T-helper 17 cell (primary cell): ENCODE measurements around the gene PRADC1. TPM values are rescaled to one million over a fixed set of nuclear protein-coding genes. Genes with fewer than 3 reads are reported as not detected.
"Not testable (repeated sequence)": the region's sequence is repeated elsewhere in the genome, so short reads cannot be mapped to it uniquely, and the experiment has no call there.

Experiments
- ATAC-seq: fragments of 150-1000 bp; cut with Tn5 transposase; 2 replicates; pipeline ENCODE4 v1.10.0; 2021; ENCODE audit warnings: mild to moderate bottlenecking, moderate library complexity
- DNase-seq, 3 donors: peaks; one replicate each; pipeline versions ENCODE4 v3.0.0 to v3.0.0-alpha.2; 2020 to 2021
- H3K9me3 ChIP-seq: one replicate; pipeline ENCODE4 v1.7.0; 2013; ENCODE audit warnings: low read length, mild to moderate bottlenecking; ENCODE audit not compliant: control insufficient read depth, poor library complexity, severe bottlenecking
- H3K27ac Mint-ChIP-seq: one replicate; pipeline ENCODE4 v1.8.0; 2022; ENCODE audit warnings: mild to moderate bottlenecking, moderate library complexity, mixed read lengths
- H3K27me3 Mint-ChIP-seq: one replicate; pipeline ENCODE4 v1.8.0; 2022; ENCODE audit warnings: mixed read lengths
- H3K36me3 Mint-ChIP-seq: one replicate; pipeline ENCODE4 v1.8.0; 2022; ENCODE audit warnings: low read depth, mixed read lengths
- H3K4me1 Mint-ChIP-seq: one replicate; pipeline ENCODE4 v1.8.0; 2022; ENCODE audit warnings: mild to moderate bottlenecking, mixed read lengths
- H3K4me3 Mint-ChIP-seq: one replicate; pipeline ENCODE4 v1.8.0; 2022; ENCODE audit warnings: mild to moderate bottlenecking, moderate library complexity, mixed read lengths
- total RNA-seq, 4 donors: library from RNA in 2 of 4; stranded (reverse) in 2 of 4; gene quantifications; one replicate each; pipeline ENCODE4 v1.2.3 and lab custom pipeline; 2022 to 2026

PRADC1 gene
- total RNA-seq, 2 donors from 2014 or later, result 4.7 to 5.9 TPM

DNA sequence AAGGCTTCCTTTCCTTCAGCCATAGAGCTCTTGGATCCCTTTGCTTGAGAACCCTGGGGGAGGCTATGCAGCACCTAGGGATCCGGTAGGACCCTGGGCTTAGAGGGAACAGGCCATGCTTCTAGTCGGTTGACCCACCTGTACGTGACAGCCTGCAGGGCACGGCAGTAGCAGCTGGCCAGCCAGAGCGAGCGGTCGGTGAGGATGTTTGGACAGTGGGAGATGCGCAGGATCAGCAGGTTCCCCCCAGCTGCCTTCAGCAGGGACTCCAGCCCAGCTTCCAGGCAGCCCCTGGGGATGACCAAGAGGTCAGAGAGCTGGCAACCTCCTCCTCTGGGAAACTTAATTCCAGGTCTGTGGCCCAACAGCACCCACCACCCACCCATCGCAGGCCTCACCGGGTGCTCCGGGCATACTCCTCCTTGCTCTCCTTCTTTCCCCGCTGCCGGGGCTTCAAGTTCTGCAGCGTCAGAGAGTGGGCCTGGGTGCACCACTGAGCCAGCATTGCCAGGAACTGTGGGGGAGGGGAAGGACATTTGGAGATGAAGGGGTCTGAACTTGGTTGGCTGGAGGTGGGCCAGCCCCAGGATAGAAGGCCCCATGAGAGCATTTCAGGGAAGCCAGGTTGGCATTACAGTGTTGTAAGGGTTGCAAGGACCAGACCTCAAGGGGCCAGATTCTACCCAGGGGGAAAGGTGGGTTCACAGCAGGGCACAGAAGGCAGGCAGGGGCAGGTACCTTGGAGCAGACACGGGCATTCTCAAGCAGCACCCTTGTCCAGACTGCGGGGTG, 30.7 kb upstream of the PRADC1 start:
- DNase-seq (no peak), ATAC-seq (no peak)
- peaks cover 7% of the 10 kb centered on the region for H3K36me3 Mint-ChIP-seq
- H3K27me3 Mint-ChIP-seq, result no peaks in the 10 kb centered on the region
- H3K4me3 Mint-ChIP-seq, result no peak overlapping the region
- no peaks in the 10 kb centered on the region for H3K9me3 ChIP-seq
- H3K27ac Mint-ChIP-seq, result no peak overlapping the region
- H3K4me1 Mint-ChIP-seq, result peaks cover 18% of the 10 kb centered on the region

DNA sequence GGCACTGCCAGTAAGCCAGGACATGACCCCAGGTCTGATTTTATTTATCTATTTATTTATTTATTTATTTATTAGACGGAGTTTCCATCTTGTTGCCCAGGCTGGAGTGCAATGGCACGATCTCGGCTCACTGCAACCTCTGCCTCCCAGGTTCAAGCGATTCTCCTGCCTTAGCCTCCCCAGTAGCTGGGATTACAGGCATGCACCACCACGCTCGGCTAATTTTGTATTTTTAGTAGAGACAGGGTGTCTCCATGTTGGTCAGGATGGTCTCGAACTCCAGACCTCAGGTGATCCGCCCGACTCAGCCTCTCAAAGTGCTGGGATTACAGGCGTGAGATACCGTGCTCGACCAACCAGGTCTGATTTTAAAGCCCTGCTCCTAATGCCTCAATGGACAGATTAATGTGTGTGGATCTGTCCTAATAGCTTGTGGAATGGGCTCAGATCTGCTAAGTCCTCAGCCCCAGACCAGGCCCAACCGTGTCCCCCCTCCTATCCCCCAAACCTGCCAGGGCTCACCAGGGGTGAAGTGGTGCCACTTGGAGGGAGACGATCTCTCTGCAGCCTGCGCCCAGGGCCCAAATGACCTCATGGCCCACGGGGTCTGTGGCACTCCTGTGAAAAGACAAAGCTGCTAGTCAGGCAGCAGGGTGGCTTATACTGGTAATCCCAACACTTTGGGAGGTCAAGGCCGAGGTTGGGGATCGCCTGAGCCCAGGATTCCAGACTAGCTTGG, 29.8 kb upstream of the PRADC1 start:
- ATAC-seq, H3K27me3 Mint-ChIP-seq, H3K9me3 ChIP-seq, DNase-seq, H3K4me3 Mint-ChIP-seq, H3K27ac Mint-ChIP-seq, H3K36me3 Mint-ChIP-seq: not testable (repeated sequence)
- H3K4me1 Mint-ChIP-seq, result peaks cover 12% of the 10 kb centered on the region

DNA sequence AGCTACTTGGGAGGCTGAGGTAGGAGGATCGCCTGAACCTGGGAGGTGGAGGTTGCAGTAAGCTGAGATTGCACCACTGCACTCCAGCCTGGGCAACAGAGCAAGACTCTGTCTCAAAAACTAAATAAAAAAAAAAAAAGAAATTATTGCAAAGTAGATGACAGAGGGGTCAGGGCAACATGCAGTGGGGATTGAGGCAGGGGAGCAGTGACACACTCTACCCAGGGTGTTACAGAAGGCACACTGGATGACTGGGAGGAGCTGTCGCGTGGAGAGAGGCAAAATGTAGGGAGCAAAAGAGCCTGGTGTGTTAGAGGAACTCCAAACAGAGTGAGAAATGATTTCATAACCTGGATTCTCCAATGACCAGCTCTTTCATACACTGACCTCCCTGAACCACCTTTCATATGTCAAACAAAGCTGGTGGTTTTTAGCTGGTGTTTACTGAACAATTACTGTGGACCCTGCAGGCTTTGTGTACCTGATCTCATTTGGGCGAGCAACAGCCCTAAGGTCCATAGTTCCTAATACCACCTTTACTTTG, 29.1 kb upstream of the PRADC1 start:
- H3K27me3 Mint-ChIP-seq, result no peaks in the 10 kb centered on the region
- H3K4me1 Mint-ChIP-seq, result peaks cover 8% of the 10 kb centered on the region
- no peak for ATAC-seq
- DNase-seq, result no peak
- H3K36me3 Mint-ChIP-seq, result peaks cover 2% of the 10 kb centered on the region
- no peak overlapping the region for H3K4me3 Mint-ChIP-seq
- no peak overlapping the region for H3K27ac Mint-ChIP-seq
- H3K9me3 ChIP-seq, result no peaks in the 10 kb centered on the region

DNA sequence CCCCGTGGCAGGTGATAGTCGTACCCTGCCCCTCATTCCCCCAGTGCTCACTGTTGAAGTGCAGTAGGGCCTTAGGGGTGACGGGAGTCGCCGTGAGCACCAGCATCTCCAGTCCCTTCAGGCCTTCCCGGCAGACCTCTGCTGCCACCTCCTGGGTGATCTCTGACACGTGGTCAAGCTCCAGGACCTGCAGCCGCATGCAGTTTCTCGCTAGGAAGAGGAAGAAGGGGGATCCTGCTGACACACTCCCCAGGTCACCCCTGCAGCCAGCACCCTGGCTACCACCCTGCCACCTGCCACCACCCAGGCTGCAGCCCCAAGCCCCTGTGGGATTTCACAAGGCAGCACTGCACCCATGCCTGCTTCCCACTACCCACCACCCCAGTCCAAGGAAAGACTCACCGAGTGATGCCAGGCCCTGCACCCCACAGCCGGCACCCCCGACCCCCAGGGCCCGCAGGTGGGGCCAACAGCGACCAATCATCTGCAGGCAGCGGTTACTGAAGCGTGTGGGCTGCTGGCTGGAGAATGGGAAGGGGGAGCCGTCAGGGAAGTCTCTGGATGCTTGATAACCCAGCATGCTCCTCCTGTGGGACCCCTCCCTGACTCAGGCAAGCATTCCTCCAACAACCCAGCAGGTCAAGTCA, 27.4 kb upstream of the PRADC1 start:
- DNase-seq (no peak), ATAC-seq (no peak)
- H3K9me3 ChIP-seq, result no peaks in the 10 kb centered on the region
- Mint-ChIP-seq H3K4me3 (no peak overlapping the region), H3K27ac (no peak overlapping the region), H3K27me3 (no peaks in the 10 kb centered on the region), H3K36me3 (peaks cover 2% of the 10 kb centered on the region), H3K4me1 (peaks cover 11% of the 10 kb centered on the region)

DNA sequence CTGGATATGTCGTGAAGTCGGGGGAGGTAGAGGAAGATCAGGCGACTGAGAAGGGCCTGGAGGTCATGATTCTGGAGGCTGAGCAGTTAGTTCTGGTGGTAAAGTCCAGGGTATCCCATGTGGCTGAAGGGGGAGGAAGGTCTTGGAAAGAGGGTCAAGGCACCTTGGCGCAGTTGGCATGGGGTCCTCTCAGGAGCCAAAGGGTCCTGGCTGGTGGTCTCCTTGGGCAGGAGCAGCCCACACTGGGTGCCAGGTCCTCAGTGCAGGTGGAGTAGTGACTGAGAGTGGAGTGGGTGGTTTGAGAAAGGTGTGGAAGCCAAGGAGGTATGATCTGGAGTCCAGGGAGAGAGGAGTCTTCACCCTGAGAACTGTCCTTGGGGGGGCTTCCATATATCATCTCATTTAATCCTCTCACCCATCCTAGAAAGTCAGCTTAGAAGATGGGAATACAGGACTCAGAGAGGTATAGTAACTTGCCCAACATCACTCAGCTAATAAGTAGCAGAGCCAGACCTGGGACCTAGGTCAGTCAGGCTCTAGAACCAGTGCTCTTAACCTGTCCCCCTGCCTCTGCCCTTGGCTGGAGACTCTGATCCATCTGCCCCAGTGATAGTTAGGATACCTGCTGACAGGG, 26.8 kb upstream of the PRADC1 start:
- H3K4me1 Mint-ChIP-seq, result peaks cover 13% of the 10 kb centered on the region
- H3K4me3 Mint-ChIP-seq, result no peak overlapping the region
- H3K9me3 ChIP-seq, result no peaks in the 10 kb centered on the region
- DNase-seq, result no peak
- no peak for ATAC-seq
- no peaks in the 10 kb centered on the region for H3K27me3 Mint-ChIP-seq
- peak overlapping the region; percentile 59 for H3K27ac Mint-ChIP-seq
- H3K36me3 Mint-ChIP-seq, result peaks cover 2% of the 10 kb centered on the region

DNA sequence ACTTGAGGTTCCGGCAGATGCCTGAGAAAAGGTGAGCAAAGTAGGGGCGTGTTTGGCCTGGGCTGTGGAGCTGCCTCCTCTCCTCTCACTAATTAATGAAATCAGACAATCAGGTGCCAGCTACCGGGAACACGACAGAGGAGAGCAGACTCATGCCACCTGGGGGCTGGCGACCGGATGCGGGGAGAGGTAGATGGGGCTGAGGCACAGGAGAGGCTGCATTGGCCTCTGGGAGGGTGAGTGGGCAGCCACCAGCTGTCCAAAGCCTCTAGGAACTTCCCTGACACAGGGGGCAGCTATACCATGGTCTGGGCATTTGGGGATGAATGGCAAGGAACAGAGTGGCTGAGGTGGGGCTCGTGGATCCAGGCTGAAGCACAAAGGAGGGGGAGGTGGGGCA, 26.2 kb upstream of the PRADC1 start:
- no peaks in the 10 kb centered on the region for H3K9me3 ChIP-seq
- Mint-ChIP-seq H3K27me3 (no peaks in the 10 kb centered on the region), H3K36me3 (peaks cover 2% of the 10 kb centered on the region), H3K27ac (peak overlapping the region; percentile 59), H3K4me1 (peaks cover 13% of the 10 kb centered on the region), H3K4me3 (no peak overlapping the region)
- no peak for DNase-seq
- ATAC-seq, result no peak

DNA sequence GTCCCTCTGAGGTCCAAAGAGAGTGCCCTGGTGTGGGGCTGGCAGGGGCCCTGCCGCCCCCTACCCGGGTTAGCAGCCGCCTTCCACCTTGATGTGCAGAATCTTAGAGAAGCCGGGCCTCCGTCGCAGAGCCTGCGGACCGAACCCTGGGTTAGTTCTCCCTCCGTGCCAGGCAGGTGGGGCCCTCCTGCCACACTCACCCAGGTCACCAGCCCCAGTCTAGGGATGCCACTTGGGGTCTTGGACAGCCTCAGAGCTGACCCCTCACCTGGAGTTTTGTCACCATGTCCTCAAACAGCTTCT, 25.8 kb upstream of the PRADC1 start:
- H3K27ac Mint-ChIP-seq, result no peak overlapping the region
- DNase-seq, result no peak
- H3K9me3 ChIP-seq, result no peaks in the 10 kb centered on the region
- no peak for ATAC-seq
- peaks cover 13% of the 10 kb centered on the region for H3K4me1 Mint-ChIP-seq
- H3K27me3 Mint-ChIP-seq, result no peaks in the 10 kb centered on the region
- H3K4me3 Mint-ChIP-seq, result no peak overlapping the region
- H3K36me3 Mint-ChIP-seq, result peaks cover 2% of the 10 kb centered on the region

DNA sequence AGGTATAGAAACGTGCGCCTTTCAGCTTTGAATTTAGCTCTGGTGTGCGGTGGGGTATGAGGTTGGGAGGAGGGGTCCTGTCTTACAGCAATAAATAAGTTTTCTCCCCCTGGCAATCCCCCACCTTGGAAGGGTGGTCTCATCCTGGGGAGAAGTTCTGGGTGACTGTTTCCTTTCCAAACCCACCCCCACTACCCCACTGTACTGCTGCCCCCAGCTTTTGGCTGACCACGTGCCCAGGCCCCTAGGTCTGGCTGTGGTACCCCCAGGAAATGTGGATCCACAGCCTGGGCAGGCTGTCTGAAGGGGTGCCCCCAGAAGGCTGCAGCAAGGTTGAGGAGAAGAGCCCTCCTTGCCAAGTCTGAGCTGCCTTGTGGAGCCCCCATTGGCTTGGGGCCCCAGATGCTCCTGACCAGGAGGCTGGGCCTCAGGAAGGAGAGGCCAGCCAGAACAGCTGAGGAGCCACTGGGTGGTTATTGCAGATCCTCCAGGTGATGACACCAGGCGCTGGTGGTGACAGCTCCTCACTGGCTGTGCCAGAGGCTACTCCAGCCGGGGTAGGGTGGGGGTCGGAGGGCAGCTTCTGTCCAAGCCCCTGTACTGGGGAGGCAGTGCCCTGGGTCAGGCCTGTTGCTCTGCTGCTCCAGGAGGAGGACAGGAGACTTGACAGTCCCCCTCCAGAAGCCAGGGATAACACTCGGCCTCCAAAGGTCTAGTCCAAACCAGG, 25.3 kb upstream of the PRADC1 start:
- H3K27ac Mint-ChIP-seq, result no peak overlapping the region
- no peaks in the 10 kb centered on the region for H3K9me3 ChIP-seq
- no peaks in the 10 kb centered on the region for H3K27me3 Mint-ChIP-seq
- H3K4me1 Mint-ChIP-seq, result peaks cover 13% of the 10 kb centered on the region
- H3K36me3 Mint-ChIP-seq, result peaks cover 3% of the 10 kb centered on the region
- DNase-seq (no peak), ATAC-seq (no peak)
- H3K4me3 Mint-ChIP-seq, result no peak overlapping the region

DNA sequence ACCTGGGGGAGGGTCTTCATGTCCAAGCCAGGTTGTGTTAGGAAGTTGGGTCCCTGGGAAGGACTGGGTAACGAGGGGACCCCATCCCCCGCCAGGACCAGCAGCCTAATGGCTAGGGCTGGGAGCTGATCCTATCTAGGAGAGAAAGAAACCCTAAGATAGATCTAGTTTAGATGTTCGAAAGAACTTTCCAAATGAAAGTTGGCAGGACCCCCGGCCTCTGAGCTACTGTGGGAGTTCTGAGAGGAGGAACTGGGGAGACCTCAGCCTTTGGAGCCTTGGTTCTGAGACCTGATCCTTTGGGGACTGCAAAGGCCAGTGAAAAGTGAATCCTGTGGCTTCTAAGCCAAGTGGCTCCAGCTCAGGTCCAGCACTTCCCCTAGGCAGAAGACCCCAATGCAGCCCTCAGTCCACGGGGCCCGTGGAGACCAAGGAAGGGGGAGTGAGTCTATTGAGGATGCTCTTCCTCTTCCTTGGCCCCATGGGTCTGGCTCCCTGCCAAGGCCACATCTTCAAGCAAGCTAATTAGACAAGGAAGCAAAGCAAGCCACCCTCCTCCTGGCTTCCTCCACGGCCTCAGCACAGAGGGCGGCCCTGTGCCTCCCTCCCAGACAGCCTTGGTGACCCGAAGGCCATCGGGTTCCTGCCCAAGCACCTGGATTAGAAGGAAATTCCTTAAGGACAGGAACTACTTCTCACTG, 24.5 kb upstream of the PRADC1 start:
- no peak for DNase-seq
- peaks cover 13% of the 10 kb centered on the region for H3K4me1 Mint-ChIP-seq

DNA sequence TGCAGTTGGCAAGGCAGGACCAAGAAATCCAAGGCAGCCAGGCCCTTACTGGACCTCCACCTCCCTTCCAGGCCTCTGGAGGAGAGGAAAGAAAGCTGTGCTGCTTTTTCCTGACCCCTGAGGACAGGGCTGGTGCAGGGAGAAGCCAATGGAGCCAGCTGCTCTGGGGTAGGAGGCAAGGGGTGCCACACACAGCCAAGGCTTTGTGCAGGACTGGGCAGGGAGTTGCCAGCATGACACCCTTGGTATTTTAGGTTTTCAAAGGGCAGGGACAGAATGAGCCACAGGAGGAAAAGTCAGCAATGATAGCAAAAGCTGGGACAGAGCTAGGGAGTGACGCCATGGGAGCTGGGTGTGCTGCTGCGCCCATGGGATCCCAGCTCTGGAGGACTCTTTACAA, 24.0 kb upstream of the PRADC1 start:
- no peaks in the 10 kb centered on the region for H3K27me3 Mint-ChIP-seq
- no peak overlapping the region for H3K4me3 Mint-ChIP-seq
- no peak overlapping the region for H3K27ac Mint-ChIP-seq

More for the DNA sequence above, 24.5 kb upstream of the PRADC1 start:
- H3K9me3 ChIP-seq, result no peaks in the 10 kb centered on the region
- no peak for ATAC-seq
- Mint-ChIP-seq H3K36me3 (peaks cover 6% of the 10 kb centered on the region), H3K27ac (no peak overlapping the region), H3K27me3 (no peaks in the 10 kb centered on the region), H3K4me3 (no peak overlapping the region)

DNA sequence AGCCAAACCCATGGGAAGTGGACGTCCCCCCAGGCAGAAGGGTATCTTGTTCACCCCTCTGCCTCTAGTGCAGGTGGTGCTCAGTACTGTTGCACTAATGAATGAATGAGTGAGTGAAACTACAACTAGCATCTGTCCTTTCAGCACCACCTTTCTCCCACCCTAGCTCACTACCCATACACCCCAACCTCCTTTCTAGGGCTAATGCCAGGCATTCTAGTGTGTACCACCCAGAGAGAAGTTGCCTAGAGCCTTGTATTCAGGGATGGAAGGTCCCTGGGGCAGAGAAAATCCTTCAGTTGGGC, 23.5 kb upstream of the PRADC1 start:
- H3K9me3 ChIP-seq, result no peaks in the 10 kb centered on the region
- H3K4me1 Mint-ChIP-seq, result peaks cover 13% of the 10 kb centered on the region
- DNase-seq, result no peak
- H3K4me3 Mint-ChIP-seq, result no peak overlapping the region
- ATAC-seq, result no peak
- H3K27ac Mint-ChIP-seq, result no peak overlapping the region
- no peaks in the 10 kb centered on the region for H3K27me3 Mint-ChIP-seq
- peaks cover 6% of the 10 kb centered on the region for H3K36me3 Mint-ChIP-seq

More for the DNA sequence above, 24.0 kb upstream of the PRADC1 start:
- peaks cover 7% of the 10 kb centered on the region for H3K36me3 Mint-ChIP-seq
- H3K9me3 ChIP-seq, result no peaks in the 10 kb centered on the region
- DNase-seq (no peak), ATAC-seq (no peak)
- H3K4me1 Mint-ChIP-seq, result peaks cover 13% of the 10 kb centered on the region

DNA sequence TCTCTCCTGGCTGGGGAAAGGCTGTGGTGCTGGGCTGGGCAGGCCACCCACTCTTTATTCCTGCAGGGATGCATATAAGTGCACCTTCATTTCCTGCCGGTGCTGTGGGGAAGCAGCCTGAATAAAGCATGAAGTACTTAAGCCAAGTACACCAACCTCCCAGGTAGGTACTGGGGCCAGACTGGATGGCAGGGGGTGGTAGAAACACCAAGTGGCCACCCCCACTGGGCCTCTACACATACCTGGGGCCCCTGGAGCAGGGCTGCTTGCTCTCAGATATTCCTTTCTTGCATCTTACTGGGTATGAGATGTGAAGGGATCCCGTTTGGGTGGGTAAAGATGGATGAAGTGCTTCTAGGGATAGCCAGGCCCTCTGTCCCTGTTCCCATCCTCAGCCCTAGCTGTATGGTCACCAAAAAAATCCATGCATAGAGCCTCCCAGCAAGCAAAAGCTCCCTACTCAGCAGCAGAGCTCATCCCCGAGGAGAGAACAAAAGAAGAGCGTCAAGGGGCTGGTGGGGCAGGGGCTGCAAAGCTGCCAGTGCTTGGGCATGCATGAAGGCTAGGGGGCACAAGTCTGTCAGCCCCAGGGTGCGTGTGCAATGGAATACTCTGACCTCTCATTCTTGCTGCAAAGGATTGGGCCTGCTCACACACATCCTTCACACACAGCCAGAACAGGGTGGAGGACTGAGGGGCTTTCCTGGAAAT, 23.0 kb upstream of the PRADC1 start:
- Mint-ChIP-seq H3K27me3 (no peaks in the 10 kb centered on the region), H3K27ac (peak overlapping the region; percentile 61), H3K4me3 (no peak overlapping the region), H3K4me1 (peaks cover 13% of the 10 kb centered on the region), H3K36me3 (peaks cover 5% of the 10 kb centered on the region)
- DNase-seq (no peak), ATAC-seq (no peak)
- H3K9me3 ChIP-seq, result no peaks in the 10 kb centered on the region
